ENCODE results near the gene QRICH2.

- TF ChIP-seq POLR2A (IDR thresholded peaks at IDR 0.05) (no peak), CTCF (IDR thresholded peaks at IDR 0.05) (no peak), POLR2AphosphoS5 (IDR thresholded peaks at IDR 0.05) (no peak)
Measured at GRCh38 chr17:76260669-76261068, 47.4 kb downstream of the QRICH2 start.
